Liver (tissue), 9 donors: ENCODE results near the gene NOL4L. TPM values are rescaled to one million over a fixed set of nuclear protein-coding genes. Genes with fewer than 3 reads are reported as not detected.

ENCODE experiments used
- DNase-seq: peaks from one replicate; pipeline ENCODE4 v3.0.0-alpha.2; 2017; ENCODE audit warnings: low spot score
- H3K27ac ChIP-seq, 2 donors: one replicate each; pipeline ENCODE4 v1.7.0; 2013; ENCODE audit warnings: inconsistent platforms in 2 of 2, low read length in 2 of 2, control low read depth in 1 of 2, low read depth in 1 of 2, mild to moderate bottlenecking in 1 of 2
- H3K27me3 ChIP-seq, 4 donors: one replicate each; pipeline versions ENCODE4 v1.6.1 to v1.7.0; 2013; ENCODE audit warnings: low read length in 3 of 4, inconsistent platforms in 1 of 4, mild to moderate bottlenecking in 1 of 4, moderate library complexity in 1 of 4; ENCODE audit not compliant: control insufficient read depth in 4 of 4, insufficient read depth in 4 of 4
- H3K36me3 ChIP-seq, 4 donors: one replicate each; pipeline versions ENCODE4 v1.6.1 to v1.7.0; 2013; ENCODE audit warnings: low read length in 3 of 4, mild to moderate bottlenecking in 3 of 4, low read depth in 1 of 4, moderate library complexity in 1 of 4; ENCODE audit not compliant: control insufficient read depth in 4 of 4, insufficient read depth in 3 of 4
- H3K4me1 ChIP-seq, 4 donors: one replicate each; pipeline versions ENCODE4 v1.6.1 to v1.7.0; 2013; ENCODE audit warnings: low read length in 3 of 4, mild to moderate bottlenecking in 3 of 4, moderate library complexity in 1 of 4; ENCODE audit not compliant: control insufficient read depth in 4 of 4, insufficient read depth in 4 of 4
- H3K4me3 ChIP-seq, 3 donors: one replicate each; pipeline versions ENCODE4 v1.6.1 to v1.7.0; 2013; ENCODE audit warnings: low read length in 3 of 3, control low read depth in 1 of 3, low read depth in 1 of 3, mild to moderate bottlenecking in 1 of 3
- H3K9ac ChIP-seq, 2 donors: one replicate each; pipeline ENCODE4 v1.7.0; 2013; ENCODE audit warnings: low read length in 2 of 2, mild to moderate bottlenecking in 2 of 2, moderate library complexity in 2 of 2, control low read depth in 1 of 2, low read depth in 1 of 2
- H3K9me3 ChIP-seq, 4 donors: one replicate each; pipeline versions ENCODE4 v1.6.1 to v1.7.0; 2013; ENCODE audit warnings: low read length in 3 of 4; ENCODE audit not compliant: control insufficient read depth in 4 of 4
- EGR1 ChIP-seq, 2 donors: IDR thresholded peaks; 2 replicates each; pipeline ENCODE4 v1.6.1; 2016 to 2018; ENCODE audit warnings: antibody characterized with exemption in 2 of 2, low read depth in 2 of 2
- FOXA1 ChIP-seq: IDR thresholded peaks from 2 replicates; pipeline ENCODE4 v1.6.1; 2016; ENCODE audit warnings: antibody characterized with exemption
- FOXA2 ChIP-seq: IDR thresholded peaks from 2 replicates; pipeline ENCODE4 v1.6.1; 2016; ENCODE audit warnings: antibody characterized with exemption
- GABPA ChIP-seq, 2 donors: IDR thresholded peaks in 1 of 2; conservative IDR thresholded peaks in 1 of 2; 2 replicates each; pipeline ENCODE4 v1.6.1; 2016; ENCODE audit warnings: antibody characterized with exemption in 2 of 2, mild to moderate bottlenecking in 1 of 2, moderate library complexity in 1 of 2
- HNF4A ChIP-seq, 2 donors: conservative IDR thresholded peaks; 2 replicates each; pipeline ENCODE4 v1.6.1; 2016; ENCODE audit warnings: antibody characterized with exemption in 2 of 2, mild to moderate bottlenecking in 2 of 2
- HNF4G ChIP-seq: IDR thresholded peaks from 2 replicates; pipeline ENCODE4 v1.6.1; 2016; ENCODE audit warnings: antibody characterized with exemption
- JUND ChIP-seq, 2 donors: IDR thresholded peaks; 2 replicates each; pipeline ENCODE4 v1.6.1; 2016; ENCODE audit warnings: antibody characterized with exemption in 2 of 2
- NR2F2 ChIP-seq: IDR thresholded peaks from 2 replicates; pipeline ENCODE4 v1.6.1; 2016; ENCODE audit warnings: antibody characterized with exemption
- RAD21 ChIP-seq, 2 donors: IDR thresholded peaks; 2 replicates each; pipeline ENCODE4 v1.6.1; 2016; ENCODE audit warnings: antibody characterized with exemption in 2 of 2, mild to moderate bottlenecking in 2 of 2
- RXRA ChIP-seq, 2 donors: IDR thresholded peaks; 2 replicates each; pipeline ENCODE4 v1.6.1; 2017 to 2018; ENCODE audit warnings: antibody characterized with exemption in 2 of 2, mild to moderate bottlenecking in 1 of 2
- SP1 ChIP-seq: IDR thresholded peaks from 2 replicates; pipeline ENCODE4 v1.6.1; 2018; ENCODE audit warnings: antibody characterized with exemption, mild to moderate bottlenecking
- TAF1 ChIP-seq: conservative IDR thresholded peaks from 2 replicates; pipeline ENCODE4 v1.6.1; 2016; ENCODE audit warnings: antibody characterized with exemption, mild to moderate bottlenecking
- YY1 ChIP-seq: IDR thresholded peaks from 2 replicates; pipeline ENCODE4 v1.6.1; 2016; ENCODE audit warnings: antibody characterized with exemption, mild to moderate bottlenecking
- WGBS: extraction: QIAGEN DNeasy Blood & Tissue Kit; methylation state at CpG from one replicate; pipeline ENCODE4 v1.1.7; 2013; 5-methylcytosine and 5-hydroxymethylcytosine counted together
- polyA plus RNA-seq, 2 donors: library from polyadenylated mRNA; stranded (reverse) in 1 of 2; unstranded in 1 of 2; fragments of 200-250 nt in 1 of 2; fragments of >200 nt in 1 of 2; fragmentation: Nextera tagmentation in 1 of 2; extraction: Ambion mirVana in 1 of 2; gene quantifications; one replicate each; pipeline versions ENCODE4 v1.2.1 to v1.2.3, GENCODE V29; 2013 to 2015
- total RNA-seq, 2 donors: library from RNA; depleted of rRNA; stranded (reverse); fragments of >200 nt; gene quantifications; one replicate each; pipeline ENCODE4 v1.2.3, GENCODE V29; 2014
- TF ChIP-seq, protein P1 (sequence below): IDR thresholded peaks from 2 replicates; pipeline ENCODE4 v1.6.1; 2016; ENCODE audit warnings: antibody characterized with exemption
- TF ChIP-seq, protein P2 (sequence below): IDR thresholded peaks from 2 replicates; pipeline ENCODE4 v1.6.1; 2016; ENCODE audit warnings: antibody characterized with exemption
- TF ChIP-seq, protein P3 (sequence below): fragments of 150-350 bp; IDR thresholded peaks from 2 replicates; pipeline ENCODE4 v1.5.1; 2017; ENCODE audit warnings: improper control_type of control experiment, low read depth, low read length; ENCODE audit not compliant: missing input control
- TF ChIP-seq, protein P4 (sequence below): IDR thresholded peaks from 2 replicates; pipeline ENCODE4 v1.6.1; 2016; ENCODE audit warnings: antibody characterized with exemption, mild to moderate bottlenecking
- TF ChIP-seq, protein P5 (sequence below): IDR thresholded peaks from 2 replicates; pipeline ENCODE4 v1.6.1; 2016; ENCODE audit warnings: antibody characterized with exemption
- donor health status: healthy.
- donor health status: healthy.
- donor health status: healthy.
- donor health status: healthy.
- donor health status: healthy.

Gene NOL4L
- total and polyA plus RNA-seq, 4 donors, result 2.2 to 6.8 (median 4.3) TPM

DNA sequence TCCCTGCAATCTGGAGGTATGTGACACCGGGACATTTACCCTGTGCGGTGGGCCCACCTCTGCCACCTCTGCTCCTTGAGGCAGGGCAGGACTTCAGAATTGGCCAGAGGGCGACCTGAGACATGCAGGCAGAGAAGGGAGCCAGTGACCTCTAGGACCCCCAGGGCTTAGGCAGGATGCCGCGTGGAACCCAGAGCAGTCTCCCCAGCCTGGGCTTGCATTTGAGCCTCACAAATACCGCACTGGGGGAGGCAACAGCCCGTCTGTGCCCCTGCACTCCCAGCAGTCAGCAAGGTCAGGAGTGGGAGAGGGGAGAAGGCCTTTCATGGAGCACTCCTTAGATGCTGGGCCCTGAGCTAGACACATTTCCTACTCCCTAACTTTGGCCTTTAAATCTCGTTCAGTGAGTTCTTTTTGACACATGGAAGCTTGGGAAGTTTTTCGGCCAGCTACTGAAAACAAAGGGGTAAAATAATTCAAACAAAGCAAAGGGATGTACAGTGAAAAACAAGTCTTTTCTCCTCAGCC is 46.9 kb upstream of the NOL4L start:
- no peaks in the 10 kb centered on the region for H3K36me3 ChIP-seq
- WGBS, result 87% methylated on average over 9 of the region's 9 CpGs
- no peak overlapping the region for H3K27ac ChIP-seq
- no peaks in the 10 kb centered on the region for H3K27me3 ChIP-seq
- H3K4me1 ChIP-seq, result no peaks in the 10 kb centered on the region
- no peak overlapping the region for H3K9ac ChIP-seq
- H3K4me3 ChIP-seq, result no peak overlapping the region
- TF ChIP-seq FOXA1, result no peak
- no peak for TF ChIP-seq EGR1 (IDR thresholded peaks at IDR 0.05; ENCODE audit: low read depth in 2 of 2)
- TF ChIP-seq FOXA2, result no peak
- no peak for TF ChIP-seq GABPA (IDR thresholded peaks at IDR 0.05 in 1 of 2, conservative IDR thresholded peaks at IDR 0.05 in 1 of 2)
- no peak for DNase-seq
- no peaks in the 10 kb centered on the region for H3K9me3 ChIP-seq

DNA sequence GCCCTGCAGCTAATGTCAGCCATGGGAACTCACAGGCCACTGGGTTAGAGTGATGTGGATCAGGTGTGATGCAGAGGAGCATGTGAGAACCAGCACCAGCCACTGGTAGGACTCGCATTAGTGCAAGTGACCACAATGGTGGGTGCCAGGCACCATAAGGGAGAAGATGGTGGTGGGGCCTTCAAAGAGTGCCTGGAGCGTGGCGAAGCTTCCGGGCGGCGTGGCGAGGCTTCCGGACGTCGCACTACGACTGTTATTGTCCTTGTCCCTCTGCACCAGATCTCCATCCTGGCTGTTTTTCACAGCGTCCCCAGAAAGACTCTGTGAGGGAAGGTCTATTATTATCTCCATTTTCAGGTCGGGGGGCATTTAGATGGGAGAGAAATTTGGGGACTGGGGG is 44.7 kb upstream of the NOL4L start:
- Histone ChIP-seq H3K9me3 (no peaks in the 10 kb centered on the region), H3K27me3 (no peaks in the 10 kb centered on the region), H3K36me3 (no peaks in the 10 kb centered on the region), H3K9ac (no peak overlapping the region), H3K4me3 (no peak overlapping the region), H3K27ac (no peak overlapping the region), H3K4me1 (no peaks in the 10 kb centered on the region)
- WGBS, result 94% methylated on average over 13 of the region's 13 CpGs
- no peak for DNase-seq
- TF ChIP-seq FOXA1, result no peak
- no peak for TF ChIP-seq RXRA (IDR thresholded peaks at IDR 0.05)
- TF ChIP-seq SP1, result no peak
- no peak for TF ChIP-seq RAD21 (IDR thresholded peaks at IDR 0.05)
- TF ChIP-seq, protein P1, sequence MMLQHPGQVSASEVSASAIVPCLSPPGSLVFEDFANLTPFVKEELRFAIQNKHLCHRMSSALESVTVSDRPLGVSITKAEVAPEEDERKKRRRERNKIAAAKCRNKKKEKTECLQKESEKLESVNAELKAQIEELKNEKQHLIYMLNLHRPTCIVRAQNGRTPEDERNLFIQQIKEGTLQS, result no peak
- TF ChIP-seq FOXA2, result no peak
- TF ChIP-seq NR2F2, result no peak
- no peak for TF ChIP-seq GABPA (IDR thresholded peaks at IDR 0.05 in 1 of 2, conservative IDR thresholded peaks at IDR 0.05 in 1 of 2)
- TF ChIP-seq, protein P2, sequence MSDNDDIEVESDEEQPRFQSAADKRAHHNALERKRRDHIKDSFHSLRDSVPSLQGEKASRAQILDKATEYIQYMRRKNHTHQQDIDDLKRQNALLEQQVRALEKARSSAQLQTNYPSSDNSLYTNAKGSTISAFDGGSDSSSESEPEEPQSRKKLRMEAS, result no peak
- TF ChIP-seq, protein P3, sequence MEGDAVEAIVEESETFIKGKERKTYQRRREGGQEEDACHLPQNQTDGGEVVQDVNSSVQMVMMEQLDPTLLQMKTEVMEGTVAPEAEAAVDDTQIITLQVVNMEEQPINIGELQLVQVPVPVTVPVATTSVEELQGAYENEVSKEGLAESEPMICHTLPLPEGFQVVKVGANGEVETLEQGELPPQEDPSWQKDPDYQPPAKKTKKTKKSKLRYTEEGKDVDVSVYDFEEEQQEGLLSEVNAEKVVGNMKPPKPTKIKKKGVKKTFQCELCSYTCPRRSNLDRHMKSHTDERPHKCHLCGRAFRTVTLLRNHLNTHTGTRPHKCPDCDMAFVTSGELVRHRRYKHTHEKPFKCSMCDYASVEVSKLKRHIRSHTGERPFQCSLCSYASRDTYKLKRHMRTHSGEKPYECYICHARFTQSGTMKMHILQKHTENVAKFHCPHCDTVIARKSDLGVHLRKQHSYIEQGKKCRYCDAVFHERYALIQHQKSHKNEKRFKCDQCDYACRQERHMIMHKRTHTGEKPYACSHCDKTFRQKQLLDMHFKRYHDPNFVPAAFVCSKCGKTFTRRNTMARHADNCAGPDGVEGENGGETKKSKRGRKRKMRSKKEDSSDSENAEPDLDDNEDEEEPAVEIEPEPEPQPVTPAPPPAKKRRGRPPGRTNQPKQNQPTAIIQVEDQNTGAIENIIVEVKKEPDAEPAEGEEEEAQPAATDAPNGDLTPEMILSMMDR, result no peak
- no peak for TF ChIP-seq HNF4A (conservative IDR thresholded peaks at IDR 0.05)
- TF ChIP-seq JUND (IDR thresholded peaks at IDR 0.05), result no peak
- TF ChIP-seq TAF1, result no peak
- TF ChIP-seq YY1, result no peak
- TF ChIP-seq, protein P4, sequence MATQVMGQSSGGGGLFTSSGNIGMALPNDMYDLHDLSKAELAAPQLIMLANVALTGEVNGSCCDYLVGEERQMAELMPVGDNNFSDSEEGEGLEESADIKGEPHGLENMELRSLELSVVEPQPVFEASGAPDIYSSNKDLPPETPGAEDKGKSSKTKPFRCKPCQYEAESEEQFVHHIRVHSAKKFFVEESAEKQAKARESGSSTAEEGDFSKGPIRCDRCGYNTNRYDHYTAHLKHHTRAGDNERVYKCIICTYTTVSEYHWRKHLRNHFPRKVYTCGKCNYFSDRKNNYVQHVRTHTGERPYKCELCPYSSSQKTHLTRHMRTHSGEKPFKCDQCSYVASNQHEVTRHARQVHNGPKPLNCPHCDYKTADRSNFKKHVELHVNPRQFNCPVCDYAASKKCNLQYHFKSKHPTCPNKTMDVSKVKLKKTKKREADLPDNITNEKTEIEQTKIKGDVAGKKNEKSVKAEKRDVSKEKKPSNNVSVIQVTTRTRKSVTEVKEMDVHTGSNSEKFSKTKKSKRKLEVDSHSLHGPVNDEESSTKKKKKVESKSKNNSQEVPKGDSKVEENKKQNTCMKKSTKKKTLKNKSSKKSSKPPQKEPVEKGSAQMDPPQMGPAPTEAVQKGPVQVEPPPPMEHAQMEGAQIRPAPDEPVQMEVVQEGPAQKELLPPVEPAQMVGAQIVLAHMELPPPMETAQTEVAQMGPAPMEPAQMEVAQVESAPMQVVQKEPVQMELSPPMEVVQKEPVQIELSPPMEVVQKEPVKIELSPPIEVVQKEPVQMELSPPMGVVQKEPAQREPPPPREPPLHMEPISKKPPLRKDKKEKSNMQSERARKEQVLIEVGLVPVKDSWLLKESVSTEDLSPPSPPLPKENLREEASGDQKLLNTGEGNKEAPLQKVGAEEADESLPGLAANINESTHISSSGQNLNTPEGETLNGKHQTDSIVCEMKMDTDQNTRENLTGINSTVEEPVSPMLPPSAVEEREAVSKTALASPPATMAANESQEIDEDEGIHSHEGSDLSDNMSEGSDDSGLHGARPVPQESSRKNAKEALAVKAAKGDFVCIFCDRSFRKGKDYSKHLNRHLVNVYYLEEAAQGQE, result no peak
- TF ChIP-seq, protein P5, sequence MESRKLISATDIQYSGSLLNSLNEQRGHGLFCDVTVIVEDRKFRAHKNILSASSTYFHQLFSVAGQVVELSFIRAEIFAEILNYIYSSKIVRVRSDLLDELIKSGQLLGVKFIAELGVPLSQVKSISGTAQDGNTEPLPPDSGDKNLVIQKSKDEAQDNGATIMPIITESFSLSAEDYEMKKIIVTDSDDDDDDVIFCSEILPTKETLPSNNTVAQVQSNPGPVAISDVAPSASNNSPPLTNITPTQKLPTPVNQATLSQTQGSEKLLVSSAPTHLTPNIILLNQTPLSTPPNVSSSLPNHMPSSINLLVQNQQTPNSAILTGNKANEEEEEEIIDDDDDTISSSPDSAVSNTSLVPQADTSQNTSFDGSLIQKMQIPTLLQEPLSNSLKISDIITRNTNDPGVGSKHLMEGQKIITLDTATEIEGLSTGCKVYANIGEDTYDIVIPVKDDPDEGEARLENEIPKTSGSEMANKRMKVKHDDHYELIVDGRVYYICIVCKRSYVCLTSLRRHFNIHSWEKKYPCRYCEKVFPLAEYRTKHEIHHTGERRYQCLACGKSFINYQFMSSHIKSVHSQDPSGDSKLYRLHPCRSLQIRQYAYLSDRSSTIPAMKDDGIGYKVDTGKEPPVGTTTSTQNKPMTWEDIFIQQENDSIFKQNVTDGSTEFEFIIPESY, result no peak
- no peak for TF ChIP-seq EGR1 (IDR thresholded peaks at IDR 0.05; ENCODE audit: low read depth in 2 of 2)
- TF ChIP-seq HNF4G, result no peak
